ENCODE data around the gene MT1HL1. TPM values are rescaled to one million over a fixed set of nuclear protein-coding genes. Genes with fewer than 3 reads are reported as not detected.

Gene MT1HL1
- total and polyA plus RNA-seq, 4 donors = 0.78 TPM; not detected in 3

- TF ChIP-seq REST (IDR thresholded peaks at IDR 0.05) (no peak), HNF4G (IDR thresholded peaks at IDR 0.05) (no peak), EGR1 (IDR thresholded peaks at IDR 0.05; ENCODE audit: low read depth in 2 of 2) (no peak), SP1 (IDR thresholded peaks at IDR 0.05) (no peak)
Measured at GRCh38 chr1:237013608-237014007, 9.4 kb upstream of the MT1HL1 start (continued).

GRCh38 chr1:237012788-237013383 lies 8.6 kb upstream of the MT1HL1 start:
- no peak for DNase-seq (ENCODE audit: low spot score)
- no peaks in the 10 kb centered on the region for H3K4me1 ChIP-seq (ENCODE audit: control insufficient read depth in 4 of 4, insufficient read depth in 4 of 4, low read length in 3 of 4)
- no peak overlapping the region for H3K4me3 ChIP-seq (ENCODE audit: low read depth in 1 of 3, low read length in 3 of 3)
- no peak for TF ChIP-seq FOXA2 (IDR thresholded peaks at IDR 0.05)
- no peak for TF ChIP-seq HNF4G (IDR thresholded peaks at IDR 0.05)
- TF ChIP-seq ATF3 (IDR thresholded peaks at IDR 0.05) = no peak
- TF ChIP-seq GABPA (IDR thresholded peaks at IDR 0.05 in 1 of 2, conservative IDR thresholded peaks at IDR 0.05 in 1 of 2) = no peak
- no peak for TF ChIP-seq MAX (IDR thresholded peaks at IDR 0.05)
- TF ChIP-seq RXRA (IDR thresholded peaks at IDR 0.05) = no peak
- H3K27ac ChIP-seq (ENCODE audit: low read depth in 1 of 2, low read length in 2 of 2) = no peak overlapping the region
- H3K36me3 ChIP-seq (ENCODE audit: control insufficient read depth in 4 of 4, insufficient read depth in 3 of 4, low read depth in 1 of 4, low read length in 3 of 4) = no peaks in the 10 kb centered on the region
- H3K9me3 ChIP-seq (ENCODE audit: control insufficient read depth in 4 of 4, low read length in 3 of 4) = no peaks in the 10 kb centered on the region
- peaks cover 0 to 3% (median 0%) of the 10 kb centered on the region in 4 donors for H3K27me3 ChIP-seq (ENCODE audit: control insufficient read depth in 4 of 4, insufficient read depth in 4 of 4, low read length in 3 of 4)
- 64% methylated on average over 15 of the region's 15 CpGs for WGBS
- no peak overlapping the region for H3K9ac ChIP-seq (ENCODE audit: low read depth in 1 of 2, low read length in 2 of 2)

- Histone ChIP-seq H3K9me3 (ENCODE audit: control insufficient read depth in 4 of 4, low read length in 3 of 4) (no peaks in the 10 kb centered on the region), H3K27me3 (ENCODE audit: control insufficient read depth in 4 of 4, insufficient read depth in 4 of 4, low read length in 3 of 4) (peaks cover 0 to 3% (median 0%) of the 10 kb centered on the region in 4 donors), H3K9ac (ENCODE audit: low read depth in 1 of 2, low read length in 2 of 2) (no peak overlapping the region), H3K27ac (ENCODE audit: low read depth in 1 of 2, low read length in 2 of 2) (no peak overlapping the region), H3K36me3 (ENCODE audit: control insufficient read depth in 4 of 4, insufficient read depth in 3 of 4, low read depth in 1 of 4, low read length in 3 of 4) (no peaks in the 10 kb centered on the region), H3K4me1 (ENCODE audit: control insufficient read depth in 4 of 4, insufficient read depth in 4 of 4, low read length in 3 of 4) (no peaks in the 10 kb centered on the region), H3K4me3 (ENCODE audit: low read depth in 1 of 3, low read length in 3 of 3) (no peak overlapping the region)
- DNase-seq (ENCODE audit: low spot score) = no peak
- TF ChIP-seq ZBTB33 (IDR thresholded peaks at IDR 0.05) (no peak), TAF1 (conservative IDR thresholded peaks at IDR 0.05) (no peak), SP1 (IDR thresholded peaks at IDR 0.05) (no peak), NR2F2 (IDR thresholded peaks at IDR 0.05) (no peak), CTCF (IDR thresholded peaks at IDR 0.05; ENCODE audit: low read depth, low read length, missing input control) (no peak), RAD21 (IDR thresholded peaks at IDR 0.05) (no peak), GABPA (IDR thresholded peaks at IDR 0.05 in 1 of 2, conservative IDR thresholded peaks at IDR 0.05 in 1 of 2) (no peak), RXRA (IDR thresholded peaks at IDR 0.05) (no peak), REST (IDR thresholded peaks at IDR 0.05) (no peak), YY1 (IDR thresholded peaks at IDR 0.05) (no peak)
- WGBS = 74% methylated on average over 5 of the region's 5 CpGs
Measured at GRCh38 chr1:237012361-237012760, 8.1 kb upstream of the MT1HL1 start.
